Tibial artery (tissue), 4 donors: ENCODE measurements around the gene PLCD1.

Source experiments
- DNase-seq, 2 donors: peaks; one replicate each; pipeline ENCODE4 v3.0.0-alpha.2; 2019
- H3K27ac ChIP-seq, 2 donors: fragments of 200-600 bp; sonication (generic) in 1 of 2; 1 replicate in 1 of 2; 2 replicates in 1 of 2; pipeline ENCODE4 v1.5.1; 2018 to 2019; ENCODE audit warnings: mild to moderate bottlenecking in 1 of 2
- H3K27me3 ChIP-seq, 2 donors: fragments of 200-600 bp; sonication (generic) in 1 of 2; one replicate each; pipeline versions ENCODE4 v1.5.1 to v1.6.0; 2016 to 2019
- H3K36me3 ChIP-seq, 3 donors: fragments of 200-600 bp; sonication (generic) in 2 of 3; one replicate each; pipeline ENCODE4 v1.5.1; 2016 to 2019; ENCODE audit warnings: mild to moderate bottlenecking in 2 of 3
- H3K4me1 ChIP-seq, 4 donors: fragments of 200-600 bp; sonication (generic) in 2 of 4; 1 replicate in 3 of 4; 2 replicates in 1 of 4; pipeline ENCODE4 v1.5.1; 2016 to 2019
- H3K4me3 ChIP-seq, 2 donors: fragments of 200-600 bp; sonication (generic) in 1 of 2; 1 replicate in 1 of 2; 2 replicates in 1 of 2; pipeline ENCODE4 v1.5.1; 2018 to 2019; ENCODE audit warnings: mild to moderate bottlenecking in 2 of 2
- H3K9me3 ChIP-seq, 3 donors: fragments of 200-600 bp; sonication (generic) in 1 of 3; one replicate each; pipeline ENCODE4 v1.5.1; 2016 to 2019
- CTCF ChIP-seq, 2 experiments: fragments of 200-600 bp in 1 of 2; fragments of 450-650 bp in 1 of 2; IDR thresholded peaks; one replicate each; pipeline ENCODE4 v1.5.1; 2017 to 2019; ENCODE audit warnings: antibody characterized with exemption in 2 of 2, mild to moderate bottlenecking in 1 of 2, moderate library complexity in 1 of 2
- intact Hi-C: fragments of 100-400 bp; cut with DNase I; formaldehyde crosslinking; loops from one replicate; pipeline ENCODE4 v1.15.0; 2023; ENCODE audit warnings: low total_unique reads

The PLCD1 gene

DNA sequence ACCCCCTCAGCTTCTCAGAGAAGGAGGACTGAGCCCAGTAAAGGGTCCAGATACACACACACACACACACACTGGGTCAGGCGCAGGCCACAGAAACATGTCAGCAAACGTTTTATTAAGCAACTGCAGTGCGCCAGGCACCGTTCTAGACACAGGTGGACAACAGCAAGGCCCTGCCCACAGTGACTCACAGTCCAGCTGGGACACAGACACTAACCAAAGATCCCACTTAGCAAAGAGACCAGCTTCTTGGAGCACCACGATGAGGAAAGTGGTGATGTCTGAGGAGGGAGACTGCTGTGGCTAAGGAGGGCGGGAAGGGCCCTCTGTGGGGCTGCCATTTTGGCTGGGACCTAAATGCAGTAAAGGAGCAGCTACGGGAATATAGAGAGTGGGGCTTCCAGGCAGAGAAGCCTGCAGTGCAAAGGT lies 41.7 kb downstream of the PLCD1 start:
- Histone ChIP-seq H3K4me1 (peaks cover 0 to 8% (median 0%) of the 10 kb centered on the region in 4 donors), H3K9me3 (no peaks in the 10 kb centered on the region), H3K27me3 (no peaks in the 10 kb centered on the region), H3K4me3 (no peak overlapping the region), H3K27ac (no peak overlapping the region), H3K36me3 (peaks cover 10 to 19% (median 13%) of the 10 kb centered on the region in 3 donors)
- TF ChIP-seq CTCF (IDR thresholded peaks at IDR 0.05), result no peak
- DNase-seq, result peak in 1 of 2 donors; percentile 55
- intact Hi-C loops, result no loop called here

GRCh38 chr3:37987315-37987697 lies 42.1 kb downstream of the PLCD1 start:
- Histone ChIP-seq H3K36me3 (peaks cover 15 to 24% (median 15%) of the 10 kb centered on the region in 3 donors), H3K4me3 (no peak overlapping the region), H3K4me1 (peaks cover 0 to 8% (median 0%) of the 10 kb centered on the region in 4 donors), H3K27ac (no peak overlapping the region), H3K9me3 (no peaks in the 10 kb centered on the region), H3K27me3 (no peaks in the 10 kb centered on the region)
- DNase-seq, result peak in 1 of 2 donors; percentile 42
- intact Hi-C loops, result no loop called here
- no peak for TF ChIP-seq CTCF (IDR thresholded peaks at IDR 0.05)

DNA sequence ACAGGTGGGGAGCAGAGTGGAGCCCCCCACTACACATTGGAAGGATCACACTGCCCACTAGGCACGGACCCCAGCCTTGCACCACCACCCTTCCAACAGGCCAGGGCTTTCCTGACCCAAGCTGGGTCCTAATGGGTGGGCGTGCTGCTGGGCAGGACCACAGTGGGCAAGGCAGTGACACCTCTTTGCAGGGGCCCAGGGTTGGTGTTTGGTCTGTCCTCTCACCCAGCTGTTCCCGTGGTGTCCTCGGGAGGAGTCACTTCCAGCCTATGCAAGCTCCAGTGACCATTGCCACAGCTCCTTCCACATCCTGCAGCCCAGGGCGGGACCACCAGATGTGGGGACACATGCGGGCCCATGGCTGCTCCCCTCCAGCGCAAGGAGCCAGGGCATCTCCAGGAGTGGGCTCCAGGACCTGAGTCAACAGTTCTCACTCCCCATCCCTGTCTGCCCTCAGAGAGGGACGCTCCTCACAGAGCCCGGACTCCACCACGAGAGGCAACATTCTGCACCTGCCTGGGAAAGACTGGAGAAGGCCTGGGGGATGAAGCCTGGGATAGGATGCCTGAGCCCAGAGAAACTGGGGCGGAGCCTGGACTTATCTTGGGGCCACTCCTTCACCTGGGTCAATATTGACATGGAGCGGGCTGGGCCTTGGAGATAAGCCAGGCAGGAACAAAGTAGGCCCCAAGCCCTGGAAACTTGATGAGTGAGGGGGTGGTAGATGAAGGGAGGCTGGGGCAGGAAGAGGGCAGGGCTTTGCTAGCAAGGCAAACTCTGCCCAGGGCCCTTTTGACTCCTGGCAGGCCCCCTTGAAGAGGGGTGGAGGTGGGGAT lies 42.7 kb downstream of the PLCD1 start:
- Histone ChIP-seq H3K4me1 (peaks cover 0 to 8% (median 0%) of the 10 kb centered on the region in 4 donors), H3K27ac (no peak overlapping the region), H3K36me3 (peaks cover 21 to 30% (median 21%) of the 10 kb centered on the region in 3 donors), H3K27me3 (no peaks in the 10 kb centered on the region), H3K9me3 (no peaks in the 10 kb centered on the region), H3K4me3 (no peak overlapping the region)
- DNase-seq, result peak in 1 of 2 donors; percentile 58
- intact Hi-C loops, result no loop called here
- TF ChIP-seq CTCF (IDR thresholded peaks at IDR 0.05), result no peak

DNA sequence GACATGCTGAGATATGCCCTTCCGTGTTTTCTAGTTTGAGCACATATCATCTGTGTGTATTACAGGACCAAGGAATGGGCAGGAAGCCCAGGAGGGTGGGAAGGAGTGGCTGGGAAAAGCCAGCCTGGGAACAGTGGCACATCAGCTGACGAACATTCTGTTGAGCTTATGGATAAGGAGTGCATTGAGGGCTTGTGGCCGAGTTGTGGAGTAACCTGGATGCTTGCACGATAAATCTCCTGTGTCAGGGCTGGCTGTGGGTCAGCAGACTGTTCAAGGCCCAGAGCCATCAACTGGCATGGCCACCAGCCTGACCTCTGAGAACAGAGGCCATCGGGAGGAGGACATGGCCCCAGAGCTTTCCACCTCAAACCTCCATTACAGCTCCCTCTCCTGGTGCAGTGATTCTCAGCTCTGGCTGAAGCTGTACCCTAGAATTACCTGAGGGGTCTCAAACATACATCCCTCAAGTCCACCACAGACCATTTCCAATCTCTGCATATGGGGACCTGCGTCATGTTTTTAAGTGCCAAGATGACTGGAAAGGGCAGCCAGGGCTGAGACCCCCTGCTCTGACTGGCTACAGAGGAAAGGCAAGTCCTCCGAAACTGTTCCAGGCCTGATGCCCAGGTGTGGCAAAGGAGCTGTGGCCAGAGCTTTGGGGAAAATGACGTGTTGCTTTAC lies 43.7 kb downstream of the PLCD1 start:
- H3K36me3 ChIP-seq, result peaks cover 23 to 39% (median 28%) of the 10 kb centered on the region in 3 donors
- intact Hi-C loops, result no loop called here
- peak in 1 of 2 donors; percentile 57 for DNase-seq
- H3K27me3 ChIP-seq, result no peaks in the 10 kb centered on the region
- no peak overlapping the region for H3K4me3 ChIP-seq
- TF ChIP-seq CTCF (IDR thresholded peaks at IDR 0.05), result no peak
- H3K4me1 ChIP-seq, result peaks cover 0 to 8% (median 0%) of the 10 kb centered on the region in 4 donors
- H3K9me3 ChIP-seq, result no peaks in the 10 kb centered on the region
- no peak overlapping the region for H3K27ac ChIP-seq

DNA sequence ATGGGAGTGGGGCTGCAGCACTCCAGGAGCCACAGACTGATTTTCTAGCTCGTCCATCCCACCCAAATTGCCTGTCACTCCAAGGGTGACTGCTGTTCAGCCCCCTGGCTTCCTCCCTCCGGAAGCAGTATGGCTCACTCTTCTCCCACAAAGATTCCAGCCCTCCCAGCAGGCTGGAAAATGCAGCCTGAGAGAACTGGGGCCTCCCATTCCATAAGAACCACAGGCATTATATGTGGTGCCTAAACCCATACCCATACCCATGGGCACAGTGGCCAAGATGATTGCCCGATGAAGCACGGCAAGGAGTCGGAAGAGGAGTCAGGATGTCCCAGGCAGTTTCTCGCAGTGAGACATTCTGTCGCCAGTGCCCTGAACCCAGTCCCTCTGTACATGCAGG lies 44.8 kb downstream of the PLCD1 start:
- Histone ChIP-seq H3K27ac (no peak overlapping the region), H3K9me3 (no peaks in the 10 kb centered on the region), H3K36me3 (peaks cover 30 to 43% (median 37%) of the 10 kb centered on the region in 3 donors), H3K4me1 (peaks cover 0 to 8% (median 0%) of the 10 kb centered on the region in 4 donors), H3K4me3 (no peak overlapping the region), H3K27me3 (no peaks in the 10 kb centered on the region)
- peak in 1 of 2 donors; percentile 35 for DNase-seq
- no peak for TF ChIP-seq CTCF (IDR thresholded peaks at IDR 0.05)
- intact Hi-C loops, result no loop called here
